GM12874 (cell line): ENCODE data around the gene DEAF1.

ENCODE experiments used
- CTCF ChIP-seq: IDR thresholded peaks from 2 replicates; pipeline ENCODE4 v1.5.1; 2011; ENCODE audit warnings: low read depth, mild to moderate bottlenecking, control low read depth, low read length, moderate library complexity; ENCODE audit not compliant: insufficient read depth

DEAF1 gene

GRCh38 chr11:624705-625635 is 70.1 kb downstream of the DEAF1 start, which contains the start of gene CDHR5:
TSS of gene CDHR5 (minus strand) at chr11:624955. CDS start at chr11:624902, 53 bp downstream.
- no peak for TF ChIP-seq CTCF

GRCh38 chr11:623999-624704 is 70.9 kb downstream of the DEAF1 start:
- no peak for TF ChIP-seq CTCF

- TF ChIP-seq CTCF, result no peak
Observed at GRCh38 chr11:623349-623869, 71.6 kb downstream of the DEAF1 start.

GRCh38 chr11:621838-622237 is 73.2 kb downstream of the DEAF1 start:
- TF ChIP-seq CTCF, result no peak

GRCh38 chr11:620935-621814 is 73.8 kb downstream of the DEAF1 start:
- no peak for TF ChIP-seq CTCF

GRCh38 chr11:620201-620600 is 74.8 kb downstream of the DEAF1 start:
- no peak for TF ChIP-seq CTCF

- TF ChIP-seq CTCF, result no peak
Observed at GRCh38 chr11:619628-620050, 75.4 kb downstream of the DEAF1 start.
